CD4-positive, alpha-beta T cell treated with Interleukin-12 subunit alpha and Interleukin-12 subunit beta, for 1 hour (primary cell): Measurements from ENCODE around the gene SRSF9.
"Not testable (repeated sequence)": the region's sequence is repeated elsewhere in the genome, so short reads cannot be mapped to it uniquely, and the experiment has no call there.

Experiments used
- DNase-seq: peaks from one replicate; pipeline ENCODE4 v3.0.0-alpha.2; 2020

SRSF9 gene, protein sequence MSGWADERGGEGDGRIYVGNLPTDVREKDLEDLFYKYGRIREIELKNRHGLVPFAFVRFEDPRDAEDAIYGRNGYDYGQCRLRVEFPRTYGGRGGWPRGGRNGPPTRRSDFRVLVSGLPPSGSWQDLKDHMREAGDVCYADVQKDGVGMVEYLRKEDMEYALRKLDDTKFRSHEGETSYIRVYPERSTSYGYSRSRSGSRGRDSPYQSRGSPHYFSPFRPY

DNA sequence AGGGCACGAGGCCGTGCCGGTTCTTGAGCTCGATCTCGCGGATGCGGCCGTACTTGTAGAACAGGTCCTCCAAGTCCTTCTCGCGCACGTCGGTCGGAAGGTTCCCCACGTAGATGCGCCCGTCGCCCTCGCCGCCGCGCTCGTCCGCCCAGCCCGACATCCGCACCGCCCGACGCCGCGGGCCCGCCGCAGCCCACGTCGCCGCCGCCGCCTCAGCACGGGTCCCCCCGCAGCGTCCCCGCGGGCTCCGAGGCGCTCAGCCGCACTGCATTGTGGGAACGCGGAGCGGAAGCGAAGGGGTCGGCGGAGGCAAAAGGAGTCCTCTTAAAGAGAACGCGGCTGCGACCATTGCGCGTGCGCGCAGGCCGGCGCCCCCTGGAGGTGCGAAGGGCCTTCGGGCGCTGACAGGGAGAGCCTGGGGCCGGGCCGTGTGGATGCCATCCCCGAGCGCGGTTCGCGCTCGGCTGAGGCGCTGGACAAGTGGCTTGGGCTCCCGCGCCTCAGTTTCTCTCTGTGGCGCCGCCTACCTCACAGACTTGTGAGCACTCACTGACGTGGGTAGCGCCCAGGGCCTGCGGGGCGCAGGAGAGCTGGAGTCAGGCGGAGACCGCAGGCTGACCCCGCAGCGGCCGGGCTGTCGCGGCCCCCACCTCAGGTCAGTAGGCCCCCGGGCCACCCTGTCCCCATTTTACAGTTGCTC, at the start of gene SRSF9:
Gene SRSF9, minus strand, starts transcription at position 299 of the 700 bp plus-strand sequence. Its CDS starts 139 bp downstream, at position 160.
- DNase-seq: peak; percentile 97

DNA sequence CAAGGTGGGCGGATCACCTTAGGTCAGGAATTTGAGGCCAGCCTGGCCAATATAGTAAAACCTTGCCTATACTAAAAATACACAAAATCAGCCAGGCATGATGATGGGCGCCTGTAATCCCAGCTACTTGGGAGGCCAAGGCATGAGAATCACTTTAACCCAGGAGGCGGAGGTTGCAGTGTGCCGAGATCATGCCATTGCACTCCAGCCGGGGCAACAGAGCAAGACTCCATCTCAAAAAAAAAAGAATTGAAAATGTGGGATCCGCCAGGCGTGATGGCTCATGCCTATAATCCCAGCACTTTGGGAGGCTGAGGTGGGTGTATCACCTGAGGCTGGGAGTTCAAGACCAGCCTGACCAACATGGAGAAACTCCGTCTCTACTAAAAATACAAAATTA, 49.8 kb upstream of the SRSF9 start:
- DNase-seq: not testable (repeated sequence)

GRCh38 chr12:120515496-120515895, 45.9 kb upstream of the SRSF9 start:
- no peak for DNase-seq

DNA sequence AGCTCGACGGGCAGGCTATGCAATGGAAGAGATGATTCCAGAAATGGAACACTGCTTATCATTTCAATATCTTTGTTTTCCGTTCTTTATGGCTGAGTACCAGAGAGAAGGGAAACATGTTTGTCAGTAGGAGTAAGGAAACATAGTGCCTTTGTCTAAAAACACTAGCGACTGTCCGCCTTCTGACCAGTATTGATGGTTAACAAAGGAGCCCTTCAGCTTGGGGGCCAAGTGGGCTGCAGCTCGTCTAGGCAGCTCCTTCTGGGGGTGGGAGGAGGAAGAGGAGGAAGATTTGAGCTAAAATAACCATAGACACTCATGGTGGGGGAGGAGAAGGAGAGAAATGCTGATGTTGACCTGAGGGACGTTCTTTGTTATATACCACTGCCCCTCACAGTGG, 44.5 kb upstream of the SRSF9 start:
- DNase-seq: no peak

GRCh38 chr12:120508537-120508936, 39.0 kb upstream of the SRSF9 start:
- DNase-seq: no peak

GRCh38 chr12:120504587-120504986, 35.0 kb upstream of the SRSF9 start:
- DNase-seq: no peak

DNA sequence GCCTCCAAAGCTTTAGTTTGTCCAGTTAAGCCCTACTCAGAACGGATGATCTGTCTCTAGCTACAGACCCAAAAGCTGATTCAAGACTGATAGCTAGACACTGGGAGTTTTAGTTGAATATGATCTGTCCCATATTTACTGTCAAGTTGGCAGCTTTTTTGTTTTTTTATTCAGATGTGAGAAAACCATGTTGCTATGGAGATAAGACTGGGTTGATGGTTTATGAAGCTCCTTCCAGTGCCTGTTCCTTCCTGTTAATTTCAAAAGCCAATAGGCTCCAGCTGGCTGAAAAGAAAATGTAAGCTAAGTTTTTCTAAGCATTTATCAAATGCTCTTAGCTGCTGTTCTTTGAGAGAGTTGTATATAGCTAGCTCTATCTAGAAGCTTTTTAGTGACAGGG, 31.0 kb upstream of the SRSF9 start:
- DNase-seq: peak; percentile 11

GRCh38 chr12:120498870-120499515, 29.4 kb upstream of the SRSF9 start:
- no peak for DNase-seq

GRCh38 chr12:120497524-120498150, 28.1 kb upstream of the SRSF9 start:
- DNase-seq: no peak

GRCh38 chr12:120496413-120497340, 27.1 kb upstream of the SRSF9 start:
- DNase-seq: peak; percentile 66

- DNase-seq: peak; percentile 98
These were observed 26.3 kb upstream of the SRSF9 start, which contains the start of gene DYNLL1 for GRCh38 chr12:120495731-120496412. TSS of gene DYNLL1 (plus strand) at chr12:120496113. CDS start at chr12:120496422, 309 bp downstream.

GRCh38 chr12:120495186-120495730, 25.7 kb upstream of the SRSF9 start:
- no peak for DNase-seq

DNA sequence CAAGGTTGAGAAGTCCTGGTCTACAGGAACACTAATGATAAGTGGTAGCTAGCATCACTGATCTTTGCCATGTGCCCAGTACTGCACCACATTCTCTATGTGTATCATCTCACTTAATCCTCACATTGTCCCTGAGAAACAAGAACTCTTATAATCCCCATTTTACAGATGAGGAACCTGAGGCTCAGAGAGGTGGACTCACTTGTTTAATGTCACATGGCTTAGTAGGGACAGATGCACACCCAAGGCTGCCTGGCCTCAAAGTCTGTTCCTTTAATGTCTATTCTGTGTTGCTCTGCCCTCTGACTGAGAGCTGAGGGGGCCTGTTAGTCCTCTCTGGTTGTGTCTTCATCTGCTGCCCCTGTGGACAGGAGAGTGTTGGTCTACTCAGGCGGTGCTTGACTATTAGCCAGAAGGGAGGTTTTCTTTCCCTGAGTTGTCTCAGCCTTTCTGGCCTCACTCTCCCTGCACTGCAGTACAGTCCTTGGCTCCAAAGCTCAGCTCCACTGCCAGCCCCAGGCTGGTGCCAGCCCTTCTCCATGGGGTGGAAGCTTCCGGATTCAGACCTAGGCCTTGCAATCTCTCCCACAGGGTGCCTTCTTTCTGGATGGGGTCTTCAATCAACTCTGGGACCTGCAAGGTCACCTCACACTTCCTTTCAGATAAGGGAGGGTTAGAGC, 21.4 kb upstream of the SRSF9 start:
- DNase-seq: no peak

DNA sequence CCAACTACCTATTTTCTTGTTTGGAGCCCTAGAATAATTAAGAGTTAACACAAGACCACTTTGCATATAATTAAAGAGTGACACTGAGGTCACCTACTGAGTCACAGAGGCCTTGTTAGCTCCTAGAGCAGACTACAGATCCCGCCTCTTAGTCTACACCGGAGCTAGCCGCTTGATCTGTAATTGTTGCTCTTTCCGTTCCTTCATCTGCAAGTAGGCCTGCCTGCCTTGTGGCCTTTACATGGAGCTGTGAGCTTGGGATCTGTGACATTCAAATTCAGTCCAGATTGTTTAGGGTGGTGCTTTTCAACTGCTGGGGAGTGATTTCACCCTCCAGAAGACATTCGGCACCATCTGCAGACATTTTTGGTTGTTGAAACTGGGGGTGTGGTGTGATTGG, 20.8 kb upstream of the SRSF9 start:
- DNase-seq: no peak

GRCh38 chr12:120489018-120489417, 19.5 kb upstream of the SRSF9 start:
- DNase-seq: no peak

DNA sequence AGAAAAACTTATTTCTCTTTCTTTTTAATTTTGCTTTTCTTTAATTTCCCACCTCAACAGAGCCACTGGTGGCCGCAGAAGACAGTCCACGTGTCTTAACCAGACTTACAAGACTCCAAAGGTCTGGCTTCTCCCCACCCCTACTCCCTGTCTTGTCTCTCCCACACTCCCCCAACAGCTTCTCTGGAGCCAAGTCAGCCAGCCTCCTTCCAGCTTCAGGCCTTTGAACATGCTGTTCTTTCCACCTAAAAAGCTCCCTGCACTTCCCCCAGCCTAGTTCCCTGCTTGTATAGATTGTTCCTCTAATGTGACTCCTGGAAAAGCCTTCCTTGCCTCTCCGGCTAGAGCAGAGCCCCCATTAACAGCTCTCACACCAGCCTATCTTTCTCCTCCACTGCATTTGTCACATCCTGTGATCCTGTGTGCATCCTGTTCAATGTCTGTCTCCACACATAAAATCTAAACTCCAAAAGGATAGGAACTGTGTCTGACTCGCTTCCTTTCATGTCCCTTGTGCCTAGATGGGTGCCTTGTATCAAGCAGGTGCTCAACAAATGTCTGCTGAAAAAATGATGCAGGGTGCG, 18.6 kb upstream of the SRSF9 start:
- no peak for DNase-seq

DNA sequence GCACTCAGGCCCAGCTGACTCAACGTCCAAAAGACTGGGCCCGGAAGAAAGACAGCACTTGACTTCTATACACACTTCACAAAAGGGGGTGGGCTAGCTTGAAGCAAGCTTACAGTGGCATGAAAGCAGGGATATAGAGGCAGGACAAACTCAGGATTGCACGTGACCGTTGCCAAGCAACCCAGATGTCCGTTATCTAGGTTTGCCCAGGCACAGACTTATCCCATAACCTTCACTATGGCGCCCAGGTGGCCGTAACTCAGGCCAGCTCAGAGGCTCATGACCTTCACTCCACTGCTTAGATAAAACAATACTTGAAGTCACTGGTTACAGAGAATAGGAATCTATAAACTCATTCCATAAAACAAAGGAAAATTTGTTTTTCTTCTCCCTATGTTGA, 18.0 kb upstream of the SRSF9 start:
- not testable (repeated sequence) for DNase-seq

- no peak for DNase-seq
These were observed 16.7 kb upstream of the SRSF9 start for GRCh38 chr12:120485961-120486881.

DNA sequence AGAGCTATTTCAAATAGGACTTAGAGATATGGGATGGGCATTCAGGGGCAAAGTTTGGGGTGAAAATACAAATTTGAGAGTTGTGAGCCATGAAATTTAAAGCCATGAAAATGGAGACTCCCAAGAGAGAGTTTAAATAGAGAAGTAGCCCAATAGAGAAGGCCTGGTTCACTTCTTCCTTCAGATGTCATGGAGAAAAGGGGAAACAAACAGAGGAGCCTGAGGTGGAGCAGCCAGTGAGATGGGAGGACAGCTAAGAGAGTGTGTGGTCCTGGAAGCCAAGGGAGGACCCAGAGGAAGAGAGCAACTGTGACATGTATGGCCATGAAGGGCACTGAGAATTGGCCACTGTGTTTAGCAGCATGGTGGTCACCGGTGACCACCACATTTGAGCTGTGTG, 14.1 kb upstream of the SRSF9 start:
- no peak for DNase-seq
